Dermis blood vessel endothelial cell (primary cell): ENCODE results near the gene INO80. TPM values are rescaled to one million over a fixed set of nuclear protein-coding genes. Genes with fewer than 3 reads are reported as not detected.
A peak's percentile ranks its signal among the peaks of the same experiment; 100 is the strongest.

Experiments used
- DNase-seq: peaks from one replicate; pipeline ENCODE4 v3.0.0; 2010
- total RNA-seq: library from RNA; depleted of rRNA; stranded (reverse); fragments of >200 nt; gene quantifications from 2 replicates; pipeline ENCODE4 v1.2.3, GENCODE V29; 2014

The INO80 gene
- total RNA-seq, 1 donor from 2014 or later, result 26.2 TPM

DNA sequence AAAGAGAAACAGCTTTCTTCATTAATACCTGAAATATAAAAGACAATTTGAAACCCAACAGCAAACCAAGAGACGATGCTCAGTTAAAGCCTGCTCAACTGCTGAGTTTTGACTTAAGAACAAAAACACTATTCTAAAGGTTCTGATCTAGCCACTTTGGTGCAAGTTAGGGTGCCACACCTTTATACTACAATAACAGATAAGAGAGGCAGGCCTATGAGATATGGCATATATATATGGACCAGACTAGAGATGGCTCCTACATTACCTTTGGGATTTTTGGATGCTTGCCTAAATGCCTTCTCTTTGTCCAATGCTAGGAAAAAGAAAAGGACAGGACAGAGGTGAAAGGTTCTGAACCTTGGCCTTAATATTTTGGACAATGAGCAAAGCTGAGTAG lies 68.6 kb downstream of the INO80 start:
- no peak for DNase-seq

DNA sequence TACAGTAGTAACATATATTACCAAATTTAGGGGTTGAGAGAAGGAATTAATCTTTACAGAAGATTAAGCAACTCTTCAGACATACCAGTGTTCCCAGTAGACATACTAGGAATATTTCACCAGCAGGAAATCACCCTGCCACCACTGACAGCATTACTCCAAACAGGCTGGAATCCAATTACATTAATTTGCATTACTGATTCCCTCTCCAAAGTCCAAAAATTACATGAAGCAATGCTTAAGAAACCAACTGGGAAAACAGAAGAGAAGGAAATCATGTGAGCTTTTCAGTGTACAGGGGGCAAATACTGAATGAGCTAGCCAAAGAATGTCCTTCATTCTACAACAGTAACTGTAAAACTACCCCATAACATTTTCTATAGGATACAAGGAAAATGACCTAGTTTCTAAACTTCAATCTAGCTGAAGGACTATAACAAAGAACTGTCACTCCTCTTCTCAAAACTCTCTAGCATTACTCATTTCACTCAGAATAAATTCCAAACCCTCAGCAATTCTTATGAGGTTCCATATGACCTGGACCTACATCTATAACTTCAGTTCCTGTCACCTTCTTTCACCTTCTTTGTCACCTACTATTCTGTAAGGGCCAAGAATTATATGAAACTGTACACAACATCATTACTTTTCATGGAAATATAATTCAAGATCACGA lies 72.7 kb downstream of the INO80 start:
- no peak for DNase-seq

DNA sequence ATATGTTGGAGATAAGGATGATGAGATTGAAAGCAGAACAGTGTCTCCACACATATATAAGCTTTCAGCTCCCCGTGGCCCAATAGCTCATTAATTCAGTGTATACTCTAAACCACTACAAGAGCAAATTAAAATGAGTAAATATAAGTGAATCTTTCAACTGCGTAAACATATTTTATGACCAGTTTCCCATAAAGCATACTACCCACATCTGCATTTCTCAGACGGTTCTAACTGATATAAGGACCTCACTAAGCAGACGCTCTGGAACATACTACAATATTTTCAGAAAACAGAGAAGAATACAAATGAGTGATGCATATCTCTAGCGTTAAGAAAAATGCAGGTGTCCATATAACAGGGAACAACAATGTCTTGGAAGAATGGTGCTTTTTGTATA lies 73.2 kb downstream of the INO80 start:
- no peak for DNase-seq

DNA sequence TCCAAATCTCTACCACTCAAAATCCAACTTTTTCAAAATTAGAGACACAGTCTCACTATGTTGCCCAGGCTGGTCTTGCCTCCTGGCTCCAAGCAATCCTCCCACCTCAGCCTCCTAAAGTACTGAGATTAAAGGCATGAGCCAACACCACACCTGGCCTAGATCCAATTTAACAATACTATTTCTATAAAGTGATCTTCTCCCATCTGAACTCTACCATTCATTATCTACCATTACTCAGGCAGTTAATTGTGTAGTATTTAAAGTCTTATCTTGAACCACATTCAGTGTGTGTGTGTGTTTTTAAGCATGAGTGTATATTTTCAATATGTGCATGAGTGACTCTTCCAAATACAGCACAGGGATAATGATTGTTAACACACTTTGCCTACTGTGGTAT lies 77.0 kb downstream of the INO80 start:
- DNase-seq, result no peak

DNA sequence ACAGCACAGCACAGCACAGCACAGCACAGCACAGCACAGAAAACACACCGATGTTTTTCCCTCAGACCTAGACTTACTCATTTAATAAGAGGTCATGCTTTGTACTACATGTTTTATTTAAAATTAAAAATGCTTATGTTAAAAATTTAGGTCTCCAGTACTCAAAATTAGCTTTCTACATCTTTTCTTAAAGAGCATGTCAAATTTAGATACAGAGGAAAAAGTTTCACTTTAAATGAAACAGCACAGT lies 84.1 kb downstream of the INO80 start:
- no peak for DNase-seq

DNA sequence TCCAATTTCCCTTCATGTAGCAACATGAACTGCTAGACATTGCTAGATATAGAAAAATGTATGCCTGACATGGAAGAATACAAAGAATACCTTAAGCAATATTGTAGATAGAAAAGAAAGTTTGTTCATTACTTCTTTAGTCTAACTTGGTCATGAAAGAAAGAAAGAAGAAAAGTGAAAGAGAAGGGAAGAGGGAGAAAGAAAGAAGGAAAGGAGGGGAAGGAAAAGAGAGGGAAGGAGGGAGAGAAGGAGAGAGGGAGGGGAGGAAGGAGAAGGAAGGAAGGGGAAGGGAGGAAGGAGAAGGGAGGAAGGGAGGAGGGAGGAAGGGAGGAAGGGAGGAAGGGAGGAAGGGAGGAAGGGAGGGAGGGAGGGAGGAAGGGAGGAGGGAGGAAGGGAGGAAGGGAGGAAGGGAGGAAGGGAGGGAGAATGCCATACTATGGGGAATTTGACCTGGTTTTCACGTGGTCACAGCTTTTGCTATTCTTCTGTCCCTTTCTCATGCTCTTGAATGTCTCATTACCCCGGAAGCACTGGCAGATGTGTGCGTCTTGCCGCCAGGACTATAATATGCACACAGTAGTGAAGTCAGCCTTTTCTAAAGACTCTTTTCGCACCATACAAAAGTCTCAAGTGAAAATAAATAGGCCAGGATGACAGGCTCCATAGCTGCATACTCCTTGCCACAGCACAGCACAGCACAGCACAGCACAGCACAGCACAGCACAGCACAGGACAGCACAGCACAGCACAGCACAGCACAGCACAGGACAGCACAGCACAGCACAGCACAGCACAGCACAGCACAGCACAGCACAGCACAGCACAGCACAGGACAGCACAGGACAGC lies 84.6 kb downstream of the INO80 start:
- DNase-seq, result peak; percentile 12

DNA sequence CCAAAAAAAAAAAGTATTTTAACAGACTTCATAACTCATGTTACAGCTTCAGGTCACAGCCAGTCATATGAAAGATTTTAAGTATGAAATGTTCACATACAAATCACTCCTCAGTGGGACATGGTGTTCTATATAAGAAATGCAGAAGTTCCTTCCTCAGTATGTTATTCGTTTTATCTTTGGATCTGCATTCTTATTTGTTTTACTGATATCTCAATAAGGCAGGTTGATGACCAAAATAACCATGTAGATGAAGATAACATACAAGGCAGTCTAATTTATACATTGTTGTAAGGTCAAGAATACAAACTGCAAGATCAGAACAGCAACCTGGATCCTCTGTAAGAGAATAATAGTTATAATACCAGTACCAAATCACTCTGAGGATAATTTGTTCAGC lies 87.2 kb downstream of the INO80 start:
- DNase-seq, result no peak

DNA sequence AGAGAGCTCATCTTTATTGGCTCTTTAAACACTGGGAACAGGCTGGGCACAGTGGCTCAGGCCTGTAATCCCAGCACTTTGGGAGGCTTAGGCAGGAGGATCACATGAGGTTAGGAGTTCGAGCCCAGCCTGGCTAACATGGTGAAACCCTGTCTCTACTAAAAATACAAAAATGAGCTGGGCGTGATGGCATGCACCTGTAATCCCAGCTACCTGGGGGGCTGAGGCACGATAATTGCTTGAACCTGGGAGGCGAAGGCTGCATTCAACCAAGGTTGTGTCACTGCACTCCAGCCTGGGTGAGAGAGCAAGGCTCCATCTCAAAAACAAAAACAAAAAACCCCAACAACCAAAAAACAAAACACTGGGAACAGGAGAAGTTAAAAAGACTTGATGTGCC lies 90.7 kb downstream of the INO80 start:
- no peak for DNase-seq

DNA sequence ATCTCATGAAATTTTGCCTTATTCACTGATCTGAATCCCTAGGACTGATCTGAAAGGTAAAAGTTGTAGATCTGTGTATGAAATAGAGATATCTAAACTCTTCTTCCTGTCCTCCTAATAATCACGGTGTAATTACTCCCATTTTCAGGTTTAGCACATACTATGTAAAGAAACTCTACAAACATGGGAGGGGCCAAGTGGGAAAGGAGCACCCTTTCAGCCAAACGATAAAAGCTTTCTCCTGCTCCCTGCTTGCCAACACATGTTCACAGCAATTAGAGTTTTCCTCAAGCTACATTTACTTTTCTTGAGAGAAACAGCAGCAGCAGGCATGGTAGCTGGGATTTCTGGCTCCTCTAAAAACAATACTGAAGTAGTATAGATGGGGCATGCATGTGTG lies 91.2 kb downstream of the INO80 start:
- DNase-seq, result no peak

DNA sequence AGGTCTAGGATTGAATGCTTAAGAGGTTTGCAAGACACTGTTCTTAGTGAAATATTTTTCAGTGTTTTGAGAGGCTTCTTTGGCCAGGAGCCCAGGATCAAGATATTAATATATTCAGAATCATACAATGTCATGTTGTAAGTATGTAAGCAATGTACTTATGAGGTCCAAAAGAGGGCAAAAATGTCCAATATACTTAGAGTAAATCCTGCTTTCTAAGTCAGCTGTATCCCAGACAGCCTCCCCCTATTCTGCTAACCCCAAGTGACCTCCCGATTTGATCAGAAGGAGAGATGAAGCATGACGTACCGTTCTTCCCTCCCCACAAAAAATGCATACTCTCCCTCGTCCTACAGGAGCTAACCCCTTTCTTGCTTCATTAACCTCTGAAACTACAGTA lies 91.9 kb downstream of the INO80 start:
- DNase-seq, result no peak

DNA sequence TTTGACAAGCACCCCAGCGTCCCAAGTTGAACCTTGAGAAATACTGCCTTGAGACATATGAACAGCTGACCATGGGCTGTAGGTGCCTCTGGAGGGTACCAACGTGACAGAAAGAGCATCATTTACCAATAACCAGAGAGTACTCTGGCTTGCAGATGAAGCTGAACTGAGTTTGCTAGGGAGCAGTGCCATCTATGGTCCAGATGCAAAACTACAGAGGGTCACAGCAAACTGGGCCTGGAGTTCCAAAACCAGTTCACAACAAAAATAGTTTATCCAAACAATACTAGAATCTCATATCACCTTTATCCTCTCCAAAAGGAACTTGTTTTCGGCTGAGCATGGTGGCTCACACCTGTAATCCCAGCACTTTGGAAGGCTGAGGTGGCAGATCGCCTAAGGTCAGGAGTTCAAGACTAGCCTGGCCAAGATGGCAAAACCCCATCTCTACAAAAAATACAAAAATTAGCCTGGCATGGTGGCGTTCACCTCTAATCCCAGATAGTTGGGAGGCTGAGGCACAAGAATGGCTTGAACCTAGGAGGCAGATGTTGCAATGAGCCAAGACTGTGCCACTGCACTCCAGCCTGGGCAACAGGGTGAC lies 93.5 kb downstream of the INO80 start:
- peak; percentile 87 for DNase-seq

DNA sequence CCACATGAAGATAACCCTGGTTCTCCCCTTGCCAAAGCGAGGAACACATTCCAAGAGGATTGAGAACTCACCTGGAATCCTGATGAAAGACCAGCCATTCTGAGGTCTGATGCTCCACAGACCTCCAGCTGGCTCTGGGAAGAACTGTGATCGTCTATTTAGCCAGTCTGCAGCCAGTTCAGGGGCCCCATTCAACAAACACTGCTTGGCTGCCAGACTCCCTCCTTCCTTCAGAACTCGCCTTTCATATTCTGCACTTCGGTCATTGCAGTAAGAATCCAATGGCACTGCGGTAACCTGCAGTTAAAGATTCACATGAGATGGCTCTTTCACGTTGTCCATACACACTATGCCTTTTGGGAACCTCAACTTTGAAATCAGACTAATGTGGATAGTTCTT lies 95.3 kb downstream of the INO80 start:
- no peak for DNase-seq

DNA sequence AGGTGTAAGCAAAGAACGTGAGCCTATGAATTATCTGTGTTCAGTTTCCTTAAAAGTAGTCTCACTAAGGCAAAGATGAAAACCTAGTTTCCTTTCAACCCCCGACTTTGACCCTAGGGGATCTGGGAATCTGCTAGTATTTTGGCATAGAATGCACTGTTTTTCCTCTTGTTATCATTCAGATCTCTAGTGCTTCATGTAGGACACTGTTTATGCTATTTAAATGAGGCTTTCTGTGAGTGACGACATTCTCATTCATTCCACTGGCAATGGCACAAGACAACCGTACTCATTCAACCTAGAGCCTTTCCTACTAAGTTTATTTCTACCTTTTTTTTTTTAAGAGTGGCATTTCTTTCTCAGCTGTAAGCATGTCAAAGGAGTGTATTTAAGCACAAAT lies 95.8 kb downstream of the INO80 start:
- DNase-seq, result peak; percentile 44

DNA sequence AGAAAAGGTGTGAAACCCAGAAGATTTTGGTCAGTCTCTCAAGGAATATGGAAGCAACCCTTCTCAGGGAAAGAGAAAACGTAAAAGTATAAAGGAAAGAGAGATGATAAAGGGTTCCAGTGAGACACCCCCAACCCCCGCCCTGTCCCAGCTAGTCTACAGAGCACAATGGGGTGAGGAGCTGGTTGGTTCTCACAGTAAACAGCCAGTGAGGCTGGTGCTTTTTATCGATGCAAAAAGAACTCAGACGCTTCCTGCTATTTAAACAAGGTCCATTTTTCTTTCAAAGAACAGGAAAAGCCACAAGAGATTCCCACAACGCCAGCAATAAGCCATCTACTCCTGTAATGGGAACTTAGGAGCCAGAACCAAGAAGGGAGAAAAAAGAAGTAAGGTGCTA lies 96.9 kb downstream of the INO80 start:
- peak; percentile 87 for DNase-seq

DNA sequence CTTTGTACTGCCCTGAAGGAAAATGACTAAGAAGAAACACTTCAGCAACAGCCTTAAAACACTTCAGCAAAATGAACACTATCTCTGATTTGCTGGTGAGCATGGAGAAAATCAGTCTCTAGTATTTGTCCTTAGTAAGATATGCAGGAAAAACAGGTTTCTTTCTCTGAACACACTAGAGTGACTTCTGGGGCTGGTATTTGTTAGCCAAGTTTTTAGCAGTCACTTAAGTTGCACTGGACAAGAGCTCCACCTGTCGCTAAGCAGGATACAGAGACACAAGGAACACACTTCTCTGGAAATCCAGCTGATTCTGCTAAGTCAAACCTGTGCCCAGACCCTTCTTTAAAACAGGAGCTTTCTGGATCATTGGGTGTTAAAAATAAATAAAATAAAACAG lies 97.5 kb downstream of the INO80 start:
- peak; percentile 91 for DNase-seq

DNA sequence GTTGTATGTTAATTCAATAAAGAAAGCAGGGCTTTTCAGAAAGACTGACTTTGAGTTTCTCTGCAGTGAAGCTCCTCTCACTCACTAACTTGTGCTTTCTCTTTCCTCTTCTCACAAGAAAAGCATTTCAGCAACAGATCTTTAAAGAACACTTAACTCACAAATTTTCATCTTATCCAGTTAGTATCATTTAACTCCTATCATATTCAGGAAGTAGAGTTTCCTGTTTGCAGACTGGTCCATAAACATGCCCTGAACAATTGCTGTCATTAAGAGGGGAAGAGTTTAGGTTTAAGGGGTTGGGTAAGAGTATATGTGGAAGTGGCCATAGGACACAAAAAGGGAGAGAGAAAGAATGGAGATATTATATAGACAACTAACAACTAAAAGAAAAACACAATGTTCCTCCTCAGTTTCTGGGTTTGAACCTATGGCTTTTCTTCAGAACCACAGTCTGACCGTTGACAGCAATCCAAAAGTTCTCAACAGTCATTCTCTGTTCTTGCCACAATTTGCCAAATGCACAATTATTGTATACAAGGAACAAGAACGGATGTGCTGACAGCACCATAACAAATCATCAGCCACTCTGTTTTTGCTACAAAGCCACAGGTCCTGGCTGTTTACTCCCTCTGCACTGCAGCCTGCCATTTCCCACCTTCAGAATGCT lies 98.9 kb downstream of the INO80 start:
- DNase-seq, result peak; percentile 38

DNA sequence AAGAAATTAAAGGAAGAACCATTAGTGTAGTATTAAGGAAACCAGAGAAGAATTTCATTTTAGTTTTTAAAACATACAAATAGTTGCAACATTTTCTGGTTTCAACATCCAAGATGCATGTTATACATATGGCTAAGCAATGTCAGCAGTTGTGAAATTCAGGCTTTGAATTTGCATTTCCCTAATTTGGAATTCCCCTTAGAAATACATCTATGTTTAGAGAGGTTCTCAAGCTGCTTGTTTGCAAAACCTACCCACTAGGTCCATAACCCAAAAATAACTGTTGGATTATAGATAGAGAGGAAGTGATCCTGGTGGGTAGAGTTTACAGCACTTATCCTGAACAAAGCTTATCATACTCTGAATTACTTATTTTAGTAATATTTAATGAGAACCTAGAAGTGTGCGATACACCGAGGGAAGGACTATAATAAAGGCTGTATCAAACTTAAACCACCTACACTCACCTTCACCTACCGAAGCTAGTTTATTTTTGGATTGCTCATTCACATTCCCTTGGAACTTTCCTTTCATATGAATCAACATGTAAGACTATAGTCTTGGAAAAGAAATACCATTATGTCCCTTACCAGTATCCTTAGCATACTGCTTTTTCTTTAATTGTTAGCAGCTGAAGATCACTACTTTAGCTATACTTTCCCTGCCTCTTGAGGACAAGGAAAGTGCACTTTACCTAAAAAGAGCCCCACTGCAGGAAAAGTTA lies 102.2 kb downstream of the INO80 start:
- no peak for DNase-seq

DNA sequence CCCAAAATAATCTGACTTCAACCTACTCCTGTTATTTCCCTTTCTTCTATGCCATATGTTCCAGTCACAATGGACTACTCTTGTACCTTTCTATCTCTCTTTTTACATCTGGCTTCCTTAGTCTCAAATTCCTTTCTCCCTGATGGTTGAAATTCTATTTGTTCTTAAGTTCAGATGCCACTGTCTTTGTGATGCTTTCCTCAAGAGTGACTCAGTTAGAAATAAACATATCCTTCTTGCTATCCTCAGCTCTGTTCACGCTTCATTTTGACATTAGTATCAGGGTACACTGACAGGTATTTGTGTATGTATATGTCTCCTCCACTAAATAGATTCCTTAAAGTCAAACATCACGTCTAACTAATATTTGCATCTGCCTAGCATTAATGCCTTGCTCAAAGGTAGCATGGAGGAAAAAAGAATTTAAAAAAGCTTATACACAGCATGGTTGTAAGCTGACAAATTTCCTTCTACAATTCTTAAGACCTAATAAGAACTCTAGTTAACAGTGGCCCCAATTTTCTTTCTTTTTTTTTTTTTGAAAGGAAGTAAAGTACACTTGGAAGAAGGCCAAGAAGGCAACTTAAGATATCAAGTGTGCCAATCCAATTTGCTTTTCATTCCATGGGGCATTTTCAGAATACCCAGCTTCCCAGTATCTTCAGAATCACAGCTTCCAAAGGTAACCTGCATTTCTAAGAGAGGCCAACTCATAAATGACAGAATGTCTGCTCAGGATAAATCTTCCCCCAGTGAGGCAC lies 104.8 kb downstream of the INO80 start:
- DNase-seq, result peak; percentile 55

DNA sequence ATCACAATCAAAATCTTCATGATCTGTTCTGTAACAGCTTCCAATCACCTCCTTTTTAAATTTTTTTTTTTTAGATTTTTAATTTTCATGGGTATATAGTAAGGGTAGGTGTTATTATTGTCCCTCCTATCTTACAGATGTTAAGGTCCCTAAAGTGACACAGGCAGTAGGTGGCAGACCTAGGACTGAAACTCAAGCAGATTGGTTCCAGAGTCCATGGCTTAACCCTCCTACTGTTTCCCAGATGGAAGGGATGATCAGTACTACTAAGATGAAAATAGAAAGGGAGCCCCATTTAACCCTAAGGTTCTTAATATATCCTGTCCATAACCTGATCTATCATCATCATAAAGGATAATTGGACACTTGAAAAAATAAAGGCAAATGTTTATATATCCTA lies 105.7 kb downstream of the INO80 start:
- DNase-seq, result no peak

DNA sequence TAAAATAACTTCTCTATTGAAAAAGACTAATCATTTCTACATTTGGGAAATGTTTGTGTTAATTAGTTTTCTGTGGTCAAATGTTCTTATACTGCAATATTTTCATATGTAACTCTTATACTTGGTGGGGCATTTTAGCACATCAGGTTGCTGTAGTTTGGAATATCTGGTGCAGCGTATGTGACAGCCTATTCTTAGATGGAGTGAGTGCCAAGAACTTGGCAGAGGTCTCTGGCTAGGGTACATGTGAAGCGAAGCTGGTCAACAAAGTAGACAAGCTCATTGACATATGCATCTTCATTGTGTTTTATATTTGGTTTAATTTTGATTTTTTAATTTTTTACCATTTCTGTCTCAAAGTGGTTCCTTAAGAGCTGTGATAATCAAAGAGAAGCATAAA lies 109.6 kb downstream of the INO80 start:
- DNase-seq, result no peak

DNA sequence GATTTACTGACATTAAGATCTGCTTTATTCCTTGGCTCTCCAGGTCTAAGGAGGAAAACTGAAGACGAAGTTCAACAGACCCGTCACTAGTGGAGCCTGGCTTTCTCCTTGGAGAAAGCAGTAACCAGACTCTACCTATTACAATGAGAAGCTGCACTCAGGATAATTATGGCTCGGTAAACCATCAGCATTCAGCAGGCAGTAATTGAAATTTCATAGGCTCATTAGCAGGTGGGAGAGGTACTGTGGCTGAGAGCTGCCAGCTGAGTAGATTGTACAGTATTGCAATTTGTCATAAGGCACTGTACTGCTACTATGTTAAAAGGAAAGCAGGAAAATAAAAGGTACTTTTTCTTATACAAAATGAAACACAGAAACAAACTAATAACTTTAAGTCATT lies 111.6 kb downstream of the INO80 start:
- DNase-seq, result no peak

DNA sequence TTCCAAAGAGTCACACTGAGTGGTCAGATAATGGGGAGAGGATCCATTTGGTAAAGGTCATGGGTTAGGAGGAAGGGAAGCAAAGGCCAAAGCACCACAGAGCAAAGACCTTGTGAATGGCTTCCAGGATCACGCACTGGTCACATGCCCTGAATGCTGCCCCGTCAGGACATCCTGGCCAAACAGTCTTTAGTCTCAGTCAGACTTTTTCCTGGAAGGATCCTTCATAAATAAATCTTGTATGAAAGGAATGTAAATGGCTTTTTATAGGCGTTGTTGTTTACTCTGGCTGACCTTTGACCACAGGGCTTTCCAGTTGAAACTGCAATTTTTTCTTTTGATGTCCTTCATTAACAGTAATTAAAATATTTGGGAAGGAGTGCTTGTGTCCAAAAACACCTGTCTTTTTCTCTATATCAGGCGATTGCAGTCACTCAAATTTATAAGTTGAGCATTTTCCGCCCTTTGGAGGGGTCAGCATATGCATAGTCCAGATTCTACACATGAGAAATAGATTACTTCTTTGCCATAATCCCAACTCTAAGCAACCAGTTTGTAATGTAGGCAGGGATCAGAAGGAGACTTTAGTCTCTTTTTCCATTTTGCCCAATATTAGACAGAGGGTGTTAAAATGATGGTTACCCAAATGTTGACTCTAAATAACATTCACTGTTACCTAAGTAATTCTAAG lies 114.4 kb downstream of the INO80 start:
- peak; percentile 64 for DNase-seq
